HTERT RPE-1 (cell line): ENCODE results near the gene DONSON.

Experiments used
- in situ Hi-C: fragments of 300-500 bp; cut with MboI; formaldehyde crosslinking; loops from 4 replicates; pipeline ENCODE4 v1.14.3; 2020; ENCODE audit warnings: low sequenced_read_pairs

The DONSON gene

GRCh38 chr21:33566514-33566913 is 22.0 kb downstream of the DONSON start:
- in situ Hi-C loops, result no loop called here

DNA sequence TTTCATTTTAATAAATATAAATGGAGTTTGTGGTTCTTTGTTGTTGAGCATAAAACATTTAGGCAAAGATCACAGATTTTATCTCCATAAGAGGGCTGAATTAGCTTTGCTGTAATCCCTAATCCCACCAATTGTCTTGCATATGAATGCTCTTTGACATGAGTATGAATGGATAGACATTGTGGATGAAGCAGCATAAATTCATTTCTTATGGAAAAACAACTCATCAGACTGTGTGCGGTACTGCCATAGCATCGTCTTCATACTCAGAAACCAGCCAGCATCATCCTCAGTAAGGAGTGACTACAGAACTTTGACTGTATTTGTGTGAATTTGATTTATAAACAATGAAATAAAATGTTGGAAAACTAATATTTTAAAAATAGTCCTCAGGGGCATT is 26.1 kb downstream of the DONSON start:
- in situ Hi-C loops, result no loop called here

- in situ Hi-C loops, result no loop called here
Observed at GRCh38 chr21:33561373-33561772, 27.1 kb downstream of the DONSON start.

DNA sequence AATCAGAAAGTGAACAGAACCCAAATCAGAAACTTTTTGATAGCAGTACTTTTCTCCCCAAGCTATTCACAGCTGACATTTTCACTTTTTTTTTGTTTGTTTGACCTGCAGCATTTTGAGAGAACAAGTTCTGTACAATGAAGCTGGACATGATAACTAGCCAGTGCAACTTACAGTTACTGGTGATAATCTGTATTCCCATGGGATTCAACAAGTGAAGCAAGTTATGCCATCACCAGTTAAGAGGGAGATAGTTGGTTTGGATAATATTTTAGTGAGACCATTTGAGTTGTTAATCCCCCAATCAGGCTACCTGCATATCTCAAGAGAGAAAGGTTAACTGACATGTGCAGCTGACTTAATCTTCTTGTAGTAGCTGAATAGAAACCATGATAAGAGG is 27.5 kb downstream of the DONSON start:
- in situ Hi-C loops, result no loop called here

- in situ Hi-C loops, result no loop called here
Observed at GRCh38 chr21:33559813-33560212, 28.7 kb downstream of the DONSON start.

- in situ Hi-C loops, result no loop called here
Observed at GRCh38 chr21:33558777-33559421, 29.6 kb downstream of the DONSON start.

- in situ Hi-C loops, result no loop called here
Observed at GRCh38 chr21:33557447-33557846, 31.0 kb downstream of the DONSON start.

DNA sequence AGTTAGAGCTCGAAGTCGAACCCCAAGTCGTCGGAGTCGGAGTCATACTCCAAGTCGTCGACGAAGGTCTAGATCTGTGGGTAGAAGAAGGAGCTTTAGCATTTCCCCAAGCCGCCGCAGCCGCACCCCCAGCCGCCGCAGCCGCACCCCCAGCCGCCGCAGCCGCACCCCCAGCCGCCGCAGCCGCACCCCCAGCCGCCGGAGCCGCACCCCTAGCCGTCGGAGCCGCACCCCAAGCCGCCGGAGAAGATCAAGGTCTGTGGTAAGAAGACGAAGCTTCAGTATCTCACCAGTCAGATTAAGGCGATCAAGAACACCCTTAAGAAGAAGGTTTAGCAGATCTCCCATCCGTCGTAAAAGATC is 33.5 kb downstream of the DONSON start:
- in situ Hi-C loops, result no loop called here

GRCh38 chr21:33554236-33554981 is 34.1 kb downstream of the DONSON start:
- in situ Hi-C loops, result no loop called here

DNA sequence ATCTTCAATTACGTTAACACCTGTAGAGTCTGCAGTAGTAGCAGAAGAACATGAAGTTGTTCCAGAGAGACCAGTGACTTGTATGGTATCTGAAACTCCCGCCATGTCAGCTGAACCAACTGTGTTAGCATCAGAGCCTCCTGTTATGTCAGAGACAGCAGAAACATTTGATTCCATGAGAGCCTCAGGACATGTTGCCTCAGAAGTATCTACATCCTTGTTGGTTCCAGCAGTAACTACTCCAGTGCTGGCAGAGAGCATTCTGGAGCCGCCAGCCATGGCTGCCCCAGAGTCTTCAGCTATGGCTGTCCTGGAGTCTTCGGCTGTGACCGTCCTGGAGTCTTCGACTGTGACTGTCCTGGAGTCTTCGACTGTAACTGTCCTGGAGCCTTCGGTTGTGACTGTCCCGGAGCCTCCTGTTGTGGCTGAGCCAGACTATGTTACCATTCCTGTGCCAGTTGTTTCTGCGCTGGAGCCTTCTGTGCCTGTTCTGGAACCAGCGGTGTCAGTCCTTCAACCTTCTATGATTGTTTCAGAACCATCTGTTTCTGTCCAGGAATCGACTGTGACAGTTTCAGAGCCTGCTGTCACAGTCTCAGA is 35.4 kb downstream of the DONSON start:
- in situ Hi-C loops, result no loop called here

DNA sequence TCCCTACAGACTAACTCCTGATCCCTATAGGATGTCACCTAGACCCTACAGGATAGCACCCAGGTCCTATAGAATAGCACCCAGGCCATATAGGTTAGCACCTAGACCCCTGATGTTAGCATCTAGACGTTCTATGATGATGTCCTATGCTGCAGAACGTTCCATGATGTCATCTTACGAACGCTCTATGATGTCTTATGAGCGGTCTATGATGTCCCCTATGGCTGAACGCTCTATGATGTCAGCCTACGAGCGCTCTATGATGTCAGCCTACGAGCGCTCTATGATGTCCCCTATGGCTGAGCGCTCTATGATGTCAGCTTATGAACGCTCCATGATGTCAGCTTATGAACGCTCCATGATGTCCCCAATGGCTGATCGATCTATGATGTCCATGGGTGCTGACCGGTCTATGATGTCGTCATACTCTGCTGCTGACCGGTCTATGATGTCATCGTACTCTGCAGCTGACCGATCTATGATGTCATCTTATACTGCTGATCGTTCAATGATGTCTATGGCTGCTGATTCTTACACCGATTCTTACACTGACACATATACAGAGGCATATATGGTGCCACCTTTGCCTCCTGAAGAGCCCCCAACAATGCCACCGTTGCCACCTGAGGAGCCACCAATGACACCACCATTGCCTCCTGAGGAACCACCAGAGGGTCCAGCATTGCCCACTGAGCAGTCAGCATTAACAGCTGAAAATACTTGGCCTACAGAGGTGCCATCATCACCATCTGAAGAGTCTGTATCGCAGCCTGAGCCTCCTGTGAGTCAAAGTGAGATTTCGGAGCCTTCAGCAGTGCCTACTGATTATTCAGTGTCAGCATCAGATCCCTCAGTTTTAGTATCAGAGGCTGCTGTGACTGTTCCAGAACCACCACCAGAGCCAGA is 36.1 kb downstream of the DONSON start:
- in situ Hi-C loops, result no loop called here

DNA sequence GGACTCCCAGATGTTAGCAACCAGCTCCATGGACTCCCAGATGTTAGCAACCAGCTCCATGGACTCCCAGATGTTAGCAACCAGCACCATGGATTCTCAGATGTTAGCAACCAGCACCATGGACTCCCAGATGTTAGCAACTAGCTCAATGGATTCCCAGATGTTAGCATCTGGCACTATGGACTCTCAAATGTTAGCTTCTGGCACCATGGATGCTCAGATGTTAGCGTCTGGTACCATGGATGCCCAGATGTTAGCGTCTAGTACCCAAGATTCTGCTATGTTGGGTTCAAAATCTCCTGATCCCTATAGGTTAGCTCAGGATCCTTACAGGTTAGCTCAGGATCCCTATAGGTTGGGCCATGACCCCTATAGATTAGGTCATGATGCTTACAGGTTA is 36.8 kb downstream of the DONSON start:
- in situ Hi-C loops, result no loop called here

DNA sequence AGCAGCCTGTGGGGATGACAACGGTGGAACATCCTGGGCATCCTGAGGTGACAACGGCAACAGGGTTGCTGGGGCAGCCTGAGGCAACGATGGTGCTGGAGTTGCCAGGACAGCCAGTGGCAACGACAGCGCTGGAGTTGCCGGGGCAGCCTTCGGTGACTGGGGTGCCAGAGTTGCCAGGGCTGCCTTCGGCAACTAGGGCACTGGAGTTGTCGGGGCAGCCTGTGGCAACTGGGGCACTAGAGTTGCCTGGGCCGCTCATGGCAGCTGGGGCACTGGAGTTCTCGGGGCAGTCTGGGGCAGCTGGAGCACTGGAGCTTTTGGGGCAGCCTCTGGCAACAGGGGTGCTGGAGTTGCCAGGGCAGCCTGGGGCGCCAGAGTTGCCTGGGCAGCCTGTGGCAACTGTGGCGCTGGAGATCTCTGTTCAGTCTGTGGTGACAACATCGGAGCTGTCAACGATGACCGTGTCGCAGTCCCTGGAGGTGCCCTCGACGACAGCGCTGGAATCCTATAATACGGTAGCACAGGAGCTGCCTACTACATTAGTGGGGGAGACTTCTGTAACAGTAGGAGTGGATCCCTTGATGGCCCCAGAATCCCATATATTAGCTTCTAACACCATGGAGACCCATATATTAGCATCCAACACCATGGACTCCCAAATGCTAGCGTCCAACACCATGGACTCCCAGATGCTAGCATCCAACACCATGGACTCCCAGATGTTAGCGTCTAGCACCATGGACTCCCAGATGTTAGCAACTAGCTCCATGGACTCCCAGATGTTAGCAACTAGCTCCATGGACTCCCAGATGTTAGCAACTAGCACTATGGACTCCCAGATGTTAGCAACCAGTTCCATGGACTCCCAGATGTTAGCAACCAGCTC is 37.5 kb downstream of the DONSON start:
- in situ Hi-C loops, result no loop called here

- in situ Hi-C loops, result no loop called here
Observed at GRCh38 chr21:33549848-33550771, 38.4 kb downstream of the DONSON start.

GRCh38 chr21:33546086-33546485 is 42.4 kb downstream of the DONSON start:
- in situ Hi-C loops, result no loop called here

GRCh38 chr21:33544451-33545195 is 43.9 kb downstream of the DONSON start:
- in situ Hi-C loops, result no loop called here

DNA sequence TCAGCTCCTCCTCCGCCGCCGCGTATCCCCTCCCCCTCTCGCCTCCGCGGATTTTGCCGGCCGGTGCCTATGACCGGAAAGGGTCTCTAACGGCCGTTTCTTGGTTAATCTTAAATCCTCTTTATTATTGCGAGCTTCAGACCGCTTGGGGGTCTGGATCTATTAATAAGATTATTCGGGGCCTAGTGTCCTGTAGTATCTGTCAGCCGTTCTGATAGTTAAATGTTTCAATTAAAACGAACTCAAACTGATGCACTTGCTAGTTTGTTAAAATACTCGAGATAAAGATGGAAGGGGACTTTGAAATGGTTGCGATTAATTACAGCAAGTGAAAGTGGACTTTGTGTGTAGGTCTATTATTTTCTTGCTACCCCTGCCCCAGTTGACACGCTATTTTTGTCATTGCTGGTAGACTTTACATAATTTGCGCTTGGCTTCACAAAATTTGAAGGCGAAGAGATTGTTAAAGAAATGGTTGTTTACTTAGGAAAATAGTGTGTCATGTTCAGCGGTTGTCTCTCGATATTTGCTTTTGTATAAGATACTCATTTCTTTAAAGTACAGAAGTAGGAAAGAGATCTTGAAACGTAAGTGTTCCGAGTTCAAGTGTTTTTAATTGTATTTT is 44.9 kb downstream of the DONSON start:
- in situ Hi-C loops, result no loop called here
